Kidney (tissue), 14 donors: ENCODE results near the gene CD4. TPM values are rescaled to one million over a fixed set of nuclear protein-coding genes. Genes with fewer than 3 reads are reported as not detected.

Experiments
- DNase-seq, 5 donors: peaks; one replicate each; pipeline ENCODE4 v3.0.0-alpha.2; 2013 to 2020
- FAIRE-seq: peaks from 2 replicates; lab custom pipeline; 2012; peaks lifted over from hg19 to GRCh38; lab: Jason Lieb, UNC
- H3K27ac ChIP-seq, 2 donors: one replicate each; pipeline ENCODE4 v1.7.0; 2013; ENCODE audit warnings: low read depth in 2 of 2, low read length in 2 of 2, inconsistent platforms in 1 of 2
- H3K27me3 ChIP-seq: one replicate; pipeline ENCODE4 v1.7.1; 2013; ENCODE audit warnings: low read length, inconsistent platforms; ENCODE audit not compliant: control insufficient read depth, insufficient read depth
- H3K36me3 ChIP-seq, 3 donors: one replicate each; pipeline versions ENCODE4 v1.7.0 to v1.7.1; 2013; ENCODE audit warnings: low read length in 3 of 3, control low read depth in 1 of 3, inconsistent platforms in 1 of 3; ENCODE audit not compliant: insufficient read depth in 3 of 3, control insufficient read depth in 2 of 3
- H3K4me1 ChIP-seq, 3 donors: one replicate each; pipeline versions ENCODE4 v1.7.0 to v1.7.1; 2013; ENCODE audit warnings: low read length in 3 of 3, inconsistent platforms in 1 of 3, low read depth in 1 of 3; ENCODE audit not compliant: control insufficient read depth in 2 of 3, insufficient read depth in 2 of 3
- H3K4me3 ChIP-seq, 3 donors: one replicate each; pipeline versions ENCODE4 v1.7.0 to v1.8.1; 2013; ENCODE audit warnings: low read length in 3 of 3, control low read depth in 1 of 3, inconsistent platforms in 1 of 3
- H3K9ac ChIP-seq, 3 donors: one replicate each; pipeline versions ENCODE4 v1.7.0 to v1.7.1; 2013; ENCODE audit warnings: low read length in 3 of 3, control low read depth in 1 of 3, inconsistent platforms in 1 of 3
- H3K9me3 ChIP-seq, 3 donors: one replicate each; pipeline versions ENCODE4 v1.7.0 to v1.7.1; 2013; ENCODE audit warnings: low read length in 3 of 3, control low read depth in 1 of 3, inconsistent platforms in 1 of 3; ENCODE audit not compliant: control insufficient read depth in 2 of 3, insufficient read depth in 1 of 3
- CTCF ChIP-seq: IDR thresholded peaks from 3 replicates; pipeline ENCODE4 v1.5.1; 2012; ENCODE audit warnings: mild to moderate bottlenecking, moderate library complexity, borderline replicate concordance; ENCODE audit not compliant: insufficient read depth; ENCODE audit errors: extremely low read depth
- intact Hi-C: fragments of 100-400 bp; cut with DNase I; formaldehyde crosslinking; loops from one replicate; pipeline ENCODE4 v1.11.1; 2022
- polyA plus RNA-seq: library from polyadenylated mRNA; stranded (reverse); fragments of 350-450 nt; fragmentation: Illumina TruSeq; extraction: RNeasy Lipid Tissue Mini Kit (QIAGEN cat#74804); gene quantifications from one replicate; pipeline ENCODE4 v1.2.3, GENCODE V29; 2014; ENCODE audit warnings: low read depth, low replicate concordance; ENCODE audit not compliant: insufficient read depth
- total RNA-seq: library from RNA; stranded (reverse); fragmentation: NEBNext Ultra II Directional; extraction: Animal tissue kit (Norgen Biotek cat#: 25700); gene quantifications from one replicate; pipeline ENCODE4 v1.2.1, GENCODE V29; 2021
- donor health status: control.
- donor health status: control.
- donor health status: control.
- donor health status: control.
- donor health status: control.
- donor health status: DM: yes; HTN: yes; CAD: no.
- donor health status: Normal renal cell carcinoma (clear cell type).

The CD4 gene
- total and polyA plus RNA-seq, 2 donors from 2014 or later: 12.2 to 38.1 TPM

- Histone ChIP-seq H3K27me3 (no peaks in the 10 kb centered on the region), H3K4me1 (peaks cover 2 to 19% (median 16%) of the 10 kb centered on the region in 3 donors), H3K36me3 (peaks cover 0 to 4% (median 4%) of the 10 kb centered on the region in 3 donors), H3K27ac (no peak overlapping the region), H3K9ac (no peak overlapping the region), H3K9me3 (no peaks in the 10 kb centered on the region), H3K4me3 (no peak overlapping the region)
- TF ChIP-seq CTCF: no peak
- intact Hi-C loops: no loop called here
- FAIRE-seq: no peak
- no peak for DNase-seq
Observed at GRCh38 chr12:6770094-6770493, 19.2 kb upstream of the CD4 start.

GRCh38 chr12:6770600-6770999 is 18.7 kb upstream of the CD4 start:
- TF ChIP-seq CTCF: no peak
- Histone ChIP-seq H3K9ac (no peak overlapping the region), H3K27ac (no peak overlapping the region), H3K9me3 (no peaks in the 10 kb centered on the region), H3K4me1 (peaks cover 2 to 14% (median 11%) of the 10 kb centered on the region in 3 donors), H3K36me3 (peaks cover 0 to 4% (median 4%) of the 10 kb centered on the region in 3 donors), H3K27me3 (no peaks in the 10 kb centered on the region), H3K4me3 (no peak overlapping the region)
- intact Hi-C loops: no loop called here
- FAIRE-seq (no peak), DNase-seq (no peak)

- no peak for DNase-seq
- TF ChIP-seq CTCF: no peak
- H3K36me3 ChIP-seq: peaks cover 0 to 4% (median 4%) of the 10 kb centered on the region in 3 donors
- intact Hi-C loops: no loop called here
- H3K27me3 ChIP-seq: no peaks in the 10 kb centered on the region
- H3K4me1 ChIP-seq: peaks cover 2 to 14% (median 9%) of the 10 kb centered on the region in 3 donors
- no peak overlapping the region for H3K9ac ChIP-seq
- no peak for FAIRE-seq
- no peak overlapping the region for H3K4me3 ChIP-seq
- H3K27ac ChIP-seq: no peak overlapping the region
- H3K9me3 ChIP-seq: no peaks in the 10 kb centered on the region
Observed at GRCh38 chr12:6771091-6771495, 18.2 kb upstream of the CD4 start.
